Gastrocnemius medialis (tissue), 4 donors: ENCODE results near the gene CPM. TPM values are rescaled to one million over a fixed set of nuclear protein-coding genes. Genes with fewer than 3 reads are reported as not detected.

Source experiments
- ATAC-seq, 2 donors: fragments of 150-250 bp; one replicate each; pipeline ENCODE4 v1.9.1; 2016
- DNase-seq, 2 donors: peaks; one replicate each; pipeline ENCODE4 v3.0.0-alpha.2; 2019
- H3K27ac ChIP-seq, 4 donors: fragments of 200-600 bp; sonication (generic); 1 replicate in 1 of 4; 2 replicates in 3 of 4; pipeline ENCODE4 v1.5.1; 2016 to 2018; ENCODE audit warnings: mild to moderate bottlenecking in 2 of 4, moderate library complexity in 1 of 4
- H3K27me3 ChIP-seq, 3 donors: fragments of 200-600 bp; sonication (generic) in 2 of 3; 1 replicate in 1 of 3; 2 replicates in 2 of 3; pipeline versions ENCODE4 v1.5.1 to v1.6.0; 2016 to 2019; ENCODE audit warnings: mild to moderate bottlenecking in 1 of 3, moderate library complexity in 1 of 3
- H3K36me3 ChIP-seq, 2 donors: fragments of 200-600 bp; sonication (generic) in 1 of 2; one replicate each; pipeline ENCODE4 v1.5.1; 2017 to 2018
- H3K4me1 ChIP-seq, 2 donors: fragments of 200-600 bp; sonication (generic) in 1 of 2; one replicate each; pipeline ENCODE4 v1.5.1; 2016 to 2017; ENCODE audit warnings: mild to moderate bottlenecking in 2 of 2
- H3K4me3 ChIP-seq, 4 donors: fragments of 200-600 bp; sonication (generic) in 3 of 4; 1 replicate in 1 of 4; 2 replicates in 3 of 4; pipeline ENCODE4 v1.5.1; 2016 to 2019; ENCODE audit warnings: mild to moderate bottlenecking in 2 of 4
- H3K9me3 ChIP-seq, 3 donors: fragments of 200-600 bp; sonication (generic) in 2 of 3; 1 replicate in 1 of 3; 2 replicates in 2 of 3; pipeline ENCODE4 v1.5.1; 2016 to 2019
- POLR2A ChIP-seq, 2 donors: fragments of 450-650 bp; IDR thresholded peaks; one replicate each; pipeline ENCODE4 v1.6.1; 2017; ENCODE audit warnings: antibody characterized with exemption in 2 of 2, mild to moderate bottlenecking in 2 of 2, moderate library complexity in 2 of 2
- in situ Hi-C, 4 donors: fragments of 200-750 bp; cut with MboI; loops; one replicate each; pipeline versions ENCODE4 v1.15.0 to v1.8.0; 2017; ENCODE audit warnings: low sequenced_read_pairs in 4 of 4
- intact Hi-C: fragments of 100-400 bp; cut with DNase I; formaldehyde crosslinking; loops from one replicate; pipeline ENCODE4 v1.15.1; 2023; ENCODE audit warnings: low total_unique reads
- total RNA-seq, 4 donors: library from RNA; depleted of rRNA; stranded (reverse); fragments of >200 nt; gene quantifications; one replicate each; pipeline versions ENCODE4 v1.1.0 to v1.2.3, GENCODE V29; 2016
- TF ChIP-seq, protein P1 (sequence below), 5 experiments: fragments of 450-650 bp in 3 of 5; fragments of 200-600 bp in 2 of 5; sonication (generic) in 2 of 5; IDR thresholded peaks in 4 of 5; conservative IDR thresholded peaks in 1 of 5; 1 replicate in 4 of 5; 2 replicates in 1 of 5; pipeline ENCODE4 v1.5.1; 2016 to 2019; ENCODE audit warnings: antibody characterized with exemption in 5 of 5, mild to moderate bottlenecking in 3 of 5, moderate library complexity in 3 of 5

CPM gene
- 10 to 100 TPM; 12.9 to 78.4 (median 18.6) TPM for total RNA-seq

DNA sequence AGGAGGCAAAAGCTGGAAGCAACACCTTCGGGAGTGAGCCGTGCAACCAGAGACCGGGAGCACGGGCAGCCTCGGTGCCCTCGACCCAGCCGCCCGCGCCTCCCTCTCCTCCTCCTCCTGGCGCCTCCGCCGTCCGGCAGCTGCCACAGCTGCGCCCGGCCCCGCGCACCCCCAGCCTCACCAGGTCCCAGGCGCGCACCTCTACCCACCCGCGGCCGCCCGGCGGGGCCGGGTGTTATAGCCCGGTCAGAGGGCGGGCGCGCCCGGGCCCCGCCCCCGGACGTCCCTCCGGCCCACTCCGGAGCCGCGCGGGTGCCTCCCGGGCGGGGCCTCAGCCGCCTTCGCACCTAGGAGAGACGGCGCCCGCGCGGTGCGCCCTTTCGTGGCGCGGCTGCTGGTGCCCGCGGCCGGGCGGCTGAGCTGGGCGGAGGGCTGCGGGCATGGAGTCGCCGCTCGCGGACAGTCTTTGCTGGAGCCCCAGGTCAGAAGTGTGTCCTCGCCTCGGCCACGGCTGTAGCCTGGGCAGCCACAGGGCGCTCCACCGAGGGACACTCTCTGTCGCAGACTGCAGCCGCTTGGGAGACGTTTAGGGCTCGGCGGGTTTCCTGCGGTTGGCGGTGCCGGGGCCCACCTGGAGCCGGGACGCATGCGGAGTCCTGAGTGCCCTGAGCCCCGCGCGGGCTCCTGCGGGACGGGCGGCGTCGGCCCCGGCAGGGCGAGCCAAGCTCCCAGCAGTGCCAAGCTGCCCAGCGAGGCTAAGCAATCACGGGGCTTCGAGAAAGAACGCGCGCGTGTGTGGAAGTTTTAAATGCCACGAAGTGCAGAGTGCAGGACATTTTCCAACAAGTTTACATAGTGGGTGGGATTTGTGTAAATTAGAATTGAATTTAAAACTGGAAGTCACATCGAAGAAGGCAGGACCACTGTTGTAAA is at the start of gene CPM:
CPM (minus strand) TSS at position 211 of the 933 bp plus-strand sequence. CDS start 334 bp downstream, outside the sequence.
- Histone ChIP-seq H3K36me3 (no peaks in the 10 kb centered on the region), H3K4me1 (peaks cover 3% of the 10 kb centered on the region in 2 donors), H3K27ac (peak within 1 kb of the TSS in 3 of 4 donors; percentile 65 to 72 (median 66)), H3K27me3 (peaks cover 0 to 10% (median 0%) of the 10 kb centered on the region in 3 donors), H3K9me3 (no peaks in the 10 kb centered on the region), H3K4me3 (peak within 1 kb of the TSS; percentile 59 to 70 (median 64))
- peak; percentile 24 to 38 for DNase-seq
- peak; percentile 77 to 87 for ATAC-seq
- TF ChIP-seq, protein P1, sequence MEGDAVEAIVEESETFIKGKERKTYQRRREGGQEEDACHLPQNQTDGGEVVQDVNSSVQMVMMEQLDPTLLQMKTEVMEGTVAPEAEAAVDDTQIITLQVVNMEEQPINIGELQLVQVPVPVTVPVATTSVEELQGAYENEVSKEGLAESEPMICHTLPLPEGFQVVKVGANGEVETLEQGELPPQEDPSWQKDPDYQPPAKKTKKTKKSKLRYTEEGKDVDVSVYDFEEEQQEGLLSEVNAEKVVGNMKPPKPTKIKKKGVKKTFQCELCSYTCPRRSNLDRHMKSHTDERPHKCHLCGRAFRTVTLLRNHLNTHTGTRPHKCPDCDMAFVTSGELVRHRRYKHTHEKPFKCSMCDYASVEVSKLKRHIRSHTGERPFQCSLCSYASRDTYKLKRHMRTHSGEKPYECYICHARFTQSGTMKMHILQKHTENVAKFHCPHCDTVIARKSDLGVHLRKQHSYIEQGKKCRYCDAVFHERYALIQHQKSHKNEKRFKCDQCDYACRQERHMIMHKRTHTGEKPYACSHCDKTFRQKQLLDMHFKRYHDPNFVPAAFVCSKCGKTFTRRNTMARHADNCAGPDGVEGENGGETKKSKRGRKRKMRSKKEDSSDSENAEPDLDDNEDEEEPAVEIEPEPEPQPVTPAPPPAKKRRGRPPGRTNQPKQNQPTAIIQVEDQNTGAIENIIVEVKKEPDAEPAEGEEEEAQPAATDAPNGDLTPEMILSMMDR (IDR thresholded peaks at IDR 0.05 in 4 of 5, conservative IDR thresholded peaks at IDR 0.05 in 1 of 5): no peak
- peak; percentile 67 to 88 for TF ChIP-seq POLR2A (IDR thresholded peaks at IDR 0.05)
- intact Hi-C loops (no loop called here), in situ Hi-C loops (no loop called here)

DNA sequence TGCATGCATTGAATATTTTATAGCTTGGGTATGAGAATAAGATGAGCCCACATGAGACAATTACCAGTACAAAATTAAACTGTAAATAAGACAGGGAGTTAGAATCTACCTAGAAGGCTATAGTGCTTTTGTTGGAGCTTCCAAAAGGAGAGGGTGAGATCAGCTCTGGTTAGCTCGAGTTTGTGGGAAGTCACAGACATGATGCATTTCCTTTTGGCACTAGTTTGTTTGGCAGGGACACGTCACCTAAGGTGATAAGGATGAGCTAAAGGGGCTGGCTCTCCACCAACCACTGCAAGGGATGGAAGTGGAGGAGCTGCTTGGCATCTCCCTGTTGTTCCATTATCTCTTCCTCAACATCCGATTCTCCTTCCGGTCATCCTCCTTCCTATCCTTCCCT is 48.5 kb upstream of the CPM start:
- TF ChIP-seq POLR2A (IDR thresholded peaks at IDR 0.05): no peak
- intact Hi-C loops: no loop called here
- Histone ChIP-seq H3K9me3 (no peaks in the 10 kb centered on the region), H3K4me3 (no peak overlapping the region), H3K27ac (no peak overlapping the region), H3K27me3 (no peaks in the 10 kb centered on the region), H3K4me1 (peaks cover 0 to 3% of the 10 kb centered on the region in 2 donors), H3K36me3 (no peaks in the 10 kb centered on the region)
- ATAC-seq (no peak), DNase-seq (no peak)
- in situ Hi-C loops: no loop called here

DNA sequence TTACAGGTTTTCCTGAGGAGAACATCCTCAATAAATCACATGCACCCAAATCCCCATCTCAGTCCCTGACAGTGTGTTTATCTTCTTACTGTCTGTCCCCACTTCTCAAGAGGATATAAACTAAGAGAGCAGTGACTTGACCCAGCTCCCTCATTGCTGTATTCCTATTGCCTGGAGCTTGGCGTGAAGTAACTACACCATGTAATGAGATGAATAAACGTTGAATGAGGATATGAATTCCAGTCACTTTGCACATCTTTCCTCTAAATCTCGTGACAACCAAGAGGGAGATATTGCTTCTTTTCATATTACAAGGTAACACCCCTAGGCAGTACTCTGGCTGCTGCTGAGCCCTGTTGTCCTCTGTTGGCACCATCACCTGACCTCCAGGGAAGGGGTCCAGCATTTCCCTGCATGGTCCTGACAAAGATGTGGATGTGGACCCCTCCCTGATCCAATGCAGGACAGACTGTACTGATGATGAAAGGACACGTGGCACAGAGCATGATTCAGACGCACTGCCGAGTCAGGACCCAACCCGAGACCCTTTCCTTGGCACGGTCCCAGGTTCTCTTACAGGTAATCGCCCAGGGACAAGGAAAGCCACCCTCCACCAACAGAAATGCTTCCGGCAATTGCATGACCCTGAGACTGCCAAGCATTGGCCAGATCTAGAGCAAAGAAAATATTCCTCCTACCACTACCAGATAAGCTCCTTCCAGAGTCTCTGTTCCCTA is 47.7 kb upstream of the CPM start:
- DNase-seq (no peak), ATAC-seq (no peak)
- TF ChIP-seq, protein P1 (IDR thresholded peaks at IDR 0.05 in 4 of 5, conservative IDR thresholded peaks at IDR 0.05 in 1 of 5): no peak
- TF ChIP-seq POLR2A (IDR thresholded peaks at IDR 0.05): no peak

DNA sequence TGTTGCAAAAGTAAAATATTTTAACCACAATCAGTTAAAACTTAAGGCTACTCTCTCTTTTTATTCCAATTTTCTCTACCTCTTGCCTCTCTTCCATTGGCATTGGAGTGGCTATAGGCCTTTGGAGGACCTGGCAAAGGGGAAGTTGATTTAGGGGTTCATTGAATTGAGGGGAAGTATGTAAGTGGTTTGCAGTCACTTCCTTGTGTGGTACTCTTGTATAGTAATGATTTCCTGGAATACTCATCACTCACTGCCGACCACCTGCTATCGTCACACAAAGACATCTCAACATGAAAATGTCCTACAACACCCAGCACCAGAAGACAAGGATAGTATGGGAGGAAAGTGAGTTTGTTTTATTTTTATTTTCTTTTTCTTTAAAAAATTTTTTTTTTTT is 45.7 kb upstream of the CPM start:
- H3K9me3 ChIP-seq: no peaks in the 10 kb centered on the region
- H3K27ac ChIP-seq: no peak overlapping the region
- intact Hi-C loops (no loop called here), in situ Hi-C loops (no loop called here)
- DNase-seq: no peak
- H3K4me1 ChIP-seq: peaks cover 0 to 3% of the 10 kb centered on the region in 2 donors
- no peaks in the 10 kb centered on the region for H3K27me3 ChIP-seq
- no peak for ATAC-seq
- no peaks in the 10 kb centered on the region for H3K36me3 ChIP-seq
- TF ChIP-seq POLR2A (IDR thresholded peaks at IDR 0.05): no peak
- TF ChIP-seq, protein P1 (IDR thresholded peaks at IDR 0.05 in 4 of 5, conservative IDR thresholded peaks at IDR 0.05 in 1 of 5): no peak
- H3K4me3 ChIP-seq: no peak overlapping the region

More for the DNA sequence above, 47.7 kb upstream of the CPM start:
- Histone ChIP-seq H3K27ac (no peak overlapping the region), H3K36me3 (no peaks in the 10 kb centered on the region), H3K9me3 (no peaks in the 10 kb centered on the region), H3K4me3 (no peak overlapping the region), H3K4me1 (peaks cover 0 to 3% of the 10 kb centered on the region in 2 donors), H3K27me3 (no peaks in the 10 kb centered on the region)
- in situ Hi-C loops (no loop called here), intact Hi-C loops (no loop called here)
